HepG2 (cell line): Measurements from ENCODE around the gene CELSR2. TPM values are rescaled to one million over a fixed set of nuclear protein-coding genes. Genes with fewer than 3 reads are reported as not detected.

ENCODE experiments used
- AKNA ChIP-seq: sonication (generic); formaldehyde crosslinking; IDR thresholded peaks from 2 replicates; pipeline ENCODE4 v1.4.0; 2020; ENCODE audit warnings: missing genetic modification reagents, borderline replicate concordance
- ARNTL ChIP-seq: sonication (generic); formaldehyde crosslinking; IDR thresholded peaks from 2 replicates; pipeline ENCODE4 v1.4.0; 2020; ENCODE audit warnings: mild to moderate bottlenecking, missing genetic modification reagents
- MTA1 ChIP-seq: sonication (generic); formaldehyde crosslinking; IDR thresholded peaks from 2 replicates; pipeline ENCODE4 v1.4.0; 2020; ENCODE audit warnings: missing genetic modification reagents, mild to moderate bottlenecking, borderline replicate concordance
- PAWR ChIP-seq: sonication (generic); formaldehyde crosslinking; IDR thresholded peaks from 2 replicates; pipeline ENCODE4 v1.4.0; 2020; ENCODE audit warnings: missing genetic modification reagents, mild to moderate bottlenecking, borderline replicate concordance
- PBX3 ChIP-seq: sonication (generic); formaldehyde crosslinking; IDR thresholded peaks from 2 replicates; pipeline ENCODE4 v1.8.1; 2023; ENCODE audit warnings: missing genetic modification reagents, inconsistent platforms, borderline replicate concordance
- SALL2 ChIP-seq: sonication (generic); formaldehyde crosslinking; IDR thresholded peaks from 2 replicates; pipeline ENCODE4 v1.8.1; 2023; ENCODE audit warnings: mild to moderate bottlenecking, missing genetic modification reagents, inconsistent platforms
- SAP130 ChIP-seq: IDR thresholded peaks from 2 replicates; pipeline ENCODE4 v1.6.1; 2016; ENCODE audit warnings: low read depth
- SNAPC2 ChIP-seq: sonication (generic); formaldehyde crosslinking; IDR thresholded peaks from 2 replicates; pipeline ENCODE4 v1.8.1; 2022; ENCODE audit warnings: mild to moderate bottlenecking, missing genetic modification reagents
- TAF1 ChIP-seq: sonication (generic); formaldehyde crosslinking; IDR thresholded peaks from 2 replicates; pipeline ENCODE4 v1.4.0; 2020; ENCODE audit warnings: missing genetic modification reagents
- USF2 ChIP-seq, 2 experiments: sonication (generic) in 1 of 2; formaldehyde crosslinking in 1 of 2; IDR thresholded peaks; 2 replicates each; pipeline versions ENCODE4 v1.5.1 to v1.6.1; 2011 to 2020; ENCODE audit warnings: borderline replicate concordance in 1 of 2, low read depth in 1 of 2, low read length in 1 of 2, mild to moderate bottlenecking in 1 of 2, missing genetic modification reagents in 1 of 2, moderate library complexity in 1 of 2
- ZNF253 ChIP-seq: sonication (generic); formaldehyde crosslinking; IDR thresholded peaks from 2 replicates; pipeline ENCODE4 v1.8.0; 2022; ENCODE audit warnings: mild to moderate bottlenecking, missing genetic modification reagents, borderline replicate concordance
- ZNF430 ChIP-seq: sonication (generic); formaldehyde crosslinking; IDR thresholded peaks from 2 replicates; pipeline ENCODE4 v1.9.0; 2021; ENCODE audit warnings: mild to moderate bottlenecking, missing genetic modification reagents
- ZNF460 ChIP-seq: sonication (generic); formaldehyde crosslinking; IDR thresholded peaks from 2 replicates; pipeline ENCODE4 v1.5.1; 2020; ENCODE audit warnings: missing genetic modification reagents, mild to moderate bottlenecking, borderline replicate concordance
- ZNF75D ChIP-seq: sonication (generic); formaldehyde crosslinking; IDR thresholded peaks from 2 replicates; pipeline ENCODE4 v1.8.1; 2023; ENCODE audit warnings: missing genetic modification reagents, mild to moderate bottlenecking, borderline replicate concordance
- ZNF841 ChIP-seq: sonication (generic); formaldehyde crosslinking; IDR thresholded peaks from 2 replicates; pipeline ENCODE4 v1.8.1; 2023; ENCODE audit warnings: missing genetic modification reagents, borderline replicate concordance
- polyA plus RNA-seq, 8 experiments: library from polyadenylated mRNA; depleted of rRNA in 3 of 8; stranded (reverse) in 7 of 8; unstranded in 1 of 8; fragments of >200 nt; fragmentation: Illumina TruSeq in 4 of 8; extraction: Trizol in 4 of 8; gene quantifications; 2 replicates each; pipeline versions ENCODE4 v1.2.1 to v1.2.3, GENCODE V29; 2011 to 2016; ENCODE audit warnings: low read depth in 4 of 8, missing spikeins in 1 of 8, mixed read lengths in 1 of 8; ENCODE audit not compliant: insufficient read depth in 1 of 8
- total RNA-seq, 5 experiments: library from RNA; depleted of rRNA; stranded (reverse); fragments of >200 nt; fragmentation: Illumina TruSeq; extraction: Trizol; gene quantifications; 2 replicates each; pipeline ENCODE4 v1.2.3, GENCODE V29; 2016; ENCODE audit warnings: low read depth in 1 of 5
- TF ChIP-seq, protein P1 (sequence below): sonication (generic); formaldehyde crosslinking; IDR thresholded peaks from 2 replicates; pipeline ENCODE4 v1.5.1; 2020; ENCODE audit warnings: missing genetic modification reagents, mild to moderate bottlenecking, borderline replicate concordance

Gene CELSR2
- total and polyA plus RNA-seq, 2 of the 13 experiments (the other 11 are each of a cell fraction or from before 2014, with no cell fraction given): 4.0 to 6.6 TPM

DNA sequence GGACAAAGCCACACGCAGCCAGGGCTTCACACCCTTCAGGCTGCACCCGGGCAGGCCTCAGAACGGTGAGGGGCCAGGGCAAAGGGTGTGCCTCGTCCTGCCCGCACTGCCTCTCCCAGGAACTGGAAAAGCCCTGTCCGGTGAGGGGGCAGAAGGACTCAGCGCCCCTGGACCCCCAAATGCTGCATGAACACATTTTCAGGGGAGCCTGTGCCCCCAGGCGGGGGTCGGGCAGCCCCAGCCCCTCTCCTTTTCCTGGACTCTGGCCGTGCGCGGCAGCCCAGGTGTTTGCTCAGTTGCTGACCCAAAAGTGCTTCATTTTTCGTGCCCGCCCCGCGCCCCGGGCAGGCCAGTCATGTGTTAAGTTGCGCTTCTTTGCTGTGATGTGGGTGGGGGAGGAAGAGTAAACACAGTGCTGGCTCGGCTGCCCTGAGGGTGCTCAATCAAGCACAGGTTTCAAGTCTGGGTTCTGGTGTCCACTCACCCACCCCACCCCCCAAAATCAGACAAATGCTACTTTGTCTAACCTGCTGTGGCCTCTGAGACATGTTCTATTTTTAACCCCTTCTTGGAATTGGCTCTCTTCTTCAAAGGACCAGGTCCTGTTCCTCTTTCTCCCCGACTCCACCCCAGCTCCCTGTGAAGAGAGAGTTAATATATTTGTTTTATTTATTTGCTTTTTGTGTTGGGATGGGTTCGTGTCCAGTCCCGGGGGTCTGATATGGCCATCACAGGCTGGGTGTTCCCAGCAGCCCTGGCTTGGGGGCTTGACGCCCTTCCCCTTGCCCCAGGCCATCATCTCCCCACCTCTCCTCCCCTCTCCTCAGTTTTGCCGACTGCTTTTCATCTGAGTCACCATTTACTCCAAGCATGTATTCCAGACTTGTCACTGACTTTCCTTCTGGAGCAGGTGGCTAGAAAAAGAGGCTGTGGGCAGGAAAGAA lies 25.5 kb downstream of the CELSR2 start (continued):
- TF ChIP-seq ZNF460: no peak
- peak; percentile 86 for TF ChIP-seq MTA1 (CRISPR knock-in tag)
- no peak for TF ChIP-seq ZNF75D (CRISPR knock-in tag)
- TF ChIP-seq ARNTL (CRISPR knock-in tag): peak; percentile 55; the same call in 1 of the 2 replicates
- TF ChIP-seq ZNF841: no peak
- peak; percentile 70 for TF ChIP-seq SAP130 (CRISPR knock-in tag)
- no peak for TF ChIP-seq ZNF253
- peak; percentile 70 for TF ChIP-seq TAF1 (CRISPR knock-in tag)
- TF ChIP-seq SALL2 (CRISPR knock-in tag): no peak
- TF ChIP-seq AKNA (CRISPR knock-in tag): no peak
- 0 out of 2 replicates have a peak, but pooled peaks have one; percentile 67 for TF ChIP-seq PBX3 (CRISPR knock-in tag)
- no peak for TF ChIP-seq PAWR (CRISPR knock-in tag)
- peak; percentile 54 for TF ChIP-seq ZNF430 (CRISPR knock-in tag)
- no peak for TF ChIP-seq SNAPC2 (CRISPR knock-in tag)
- no peak for TF ChIP-seq USF2 (IDR thresholded peaks at IDR 0.05; ENCODE audit: low read depth, low read length)
- no peak for TF ChIP-seq USF2 (CRISPR knock-in tag; IDR thresholded peaks at IDR 0.05; ENCODE audit: borderline replicate concordance)
- TF ChIP-seq, protein P1, sequence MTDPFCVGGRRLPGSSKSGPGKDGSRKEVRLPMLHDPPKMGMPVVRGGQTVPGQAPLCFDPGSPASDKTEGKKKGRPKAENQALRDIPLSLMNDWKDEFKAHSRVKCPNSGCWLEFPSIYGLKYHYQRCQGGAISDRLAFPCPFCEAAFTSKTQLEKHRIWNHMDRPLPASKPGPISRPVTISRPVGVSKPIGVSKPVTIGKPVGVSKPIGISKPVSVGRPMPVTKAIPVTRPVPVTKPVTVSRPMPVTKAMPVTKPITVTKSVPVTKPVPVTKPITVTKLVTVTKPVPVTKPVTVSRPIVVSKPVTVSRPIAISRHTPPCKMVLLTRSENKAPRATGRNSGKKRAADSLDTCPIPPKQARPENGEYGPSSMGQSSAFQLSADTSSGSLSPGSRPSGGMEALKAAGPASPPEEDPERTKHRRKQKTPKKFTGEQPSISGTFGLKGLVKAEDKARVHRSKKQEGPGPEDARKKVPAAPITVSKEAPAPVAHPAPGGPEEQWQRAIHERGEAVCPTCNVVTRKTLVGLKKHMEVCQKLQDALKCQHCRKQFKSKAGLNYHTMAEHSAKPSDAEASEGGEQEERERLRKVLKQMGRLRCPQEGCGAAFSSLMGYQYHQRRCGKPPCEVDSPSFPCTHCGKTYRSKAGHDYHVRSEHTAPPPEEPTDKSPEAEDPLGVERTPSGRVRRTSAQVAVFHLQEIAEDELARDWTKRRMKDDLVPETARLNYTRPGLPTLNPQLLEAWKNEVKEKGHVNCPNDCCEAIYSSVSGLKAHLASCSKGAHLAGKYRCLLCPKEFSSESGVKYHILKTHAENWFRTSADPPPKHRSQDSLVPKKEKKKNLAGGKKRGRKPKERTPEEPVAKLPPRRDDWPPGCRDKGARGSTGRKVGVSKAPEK: no peak
